D341Med (cell line): ENCODE data around the gene U2SURP.

Experiments used
- DNase-seq: peaks from one replicate; pipeline ENCODE4 v3.0.0; 2012; ENCODE audit warnings: low spot score

U2SURP gene

GRCh38 chr3:143001369-143002082, at the start of gene U2SURP:
TSS of gene U2SURP (plus strand) at chr3:143001570. CDS start at chr3:143001629, 59 bp downstream.
- DNase-seq: peak; percentile 96

GRCh38 chr3:142951794-142952193, 49.6 kb upstream of the U2SURP start:
- DNase-seq: no peak

- DNase-seq: no peak
These were observed 48.8 kb upstream of the U2SURP start for GRCh38 chr3:142952272-142953193.

GRCh38 chr3:142953443-142953842, 47.9 kb upstream of the U2SURP start:
- no peak for DNase-seq

GRCh38 chr3:142958707-142959106, 42.7 kb upstream of the U2SURP start:
- DNase-seq: no peak

- DNase-seq: no peak
These were observed 41.0 kb upstream of the U2SURP start for GRCh38 chr3:142960322-142960850.

- no peak for DNase-seq
These were observed 39.8 kb upstream of the U2SURP start for GRCh38 chr3:142961539-142961938.

GRCh38 chr3:142962175-142962519, 39.2 kb upstream of the U2SURP start:
- DNase-seq: no peak

- DNase-seq: no peak
These were observed 38.7 kb upstream of the U2SURP start for GRCh38 chr3:142962520-142963233.

GRCh38 chr3:142963234-142963515, 38.2 kb upstream of the U2SURP start:
- DNase-seq: peak; percentile 86

GRCh38 chr3:142963516-142964448, 37.6 kb upstream of the U2SURP start, which contains the start of gene PAQR9:
TSS of gene PAQR9 (minus strand) at chr3:142963674. CDS start at chr3:142963336, 338 bp downstream.
- peak; percentile 90 for DNase-seq

- DNase-seq: no peak
These were observed 35.8 kb upstream of the U2SURP start for GRCh38 chr3:142965581-142965980.

- no peak for DNase-seq
These were observed 34.6 kb upstream of the U2SURP start for GRCh38 chr3:142966808-142967207.

- DNase-seq: no peak
These were observed 32.9 kb upstream of the U2SURP start for GRCh38 chr3:142968319-142969025.

- DNase-seq: no peak
These were observed 29.9 kb upstream of the U2SURP start for GRCh38 chr3:142971431-142971830.

GRCh38 chr3:142972092-142972753, 29.1 kb upstream of the U2SURP start:
- DNase-seq: no peak

GRCh38 chr3:142973217-142974009, 28.0 kb upstream of the U2SURP start:
- no peak for DNase-seq

GRCh38 chr3:142975316-142975995, 25.9 kb upstream of the U2SURP start:
- DNase-seq: no peak
